Endothelial cell of umbilical vein (primary cell): ENCODE measurements around the gene C9orf72. TPM values are rescaled to one million over a fixed set of nuclear protein-coding genes. Genes with fewer than 3 reads are reported as not detected.

ENCODE experiments used
- BruUV-seq: library from RNA; stranded (reverse); fragments of 400-500 nt; replicated peaks from 2 replicates; lab custom pipeline; 2021; lab: Mats Ljungman, UMichigan
- CTCF ChIA-PET: fragments of 300-600, 350-600 bp; sonication (Branson Sonifier 250); formaldehyde crosslinking; loops from one replicate; lab custom pipeline; 2021; ENCODE audit warnings: antibody characterized with exemption, inconsistent platforms; lab: Charles Lee
- POLR2A ChIA-PET: fragments of 300-600, 350-600 bp; sonication (Branson Sonifier 250); formaldehyde crosslinking; loops from one replicate; lab custom pipeline; 2021; ENCODE audit warnings: antibody characterized with exemption, inconsistent platforms; lab: Charles Lee
- DNase-seq: peaks from one replicate; pipeline ENCODE4 v3.0.0-alpha.2; 2011; ENCODE audit warnings: low read depth, low spot score
- FAIRE-seq: peaks from 2 replicates; lab custom pipeline; 2011; peaks lifted over from hg19 to GRCh38; lab: Jason Lieb, UNC
- H2AFZ ChIP-seq: 2 replicates; pipeline ENCODE4 v1.6.0; 2012; ENCODE audit warnings: low read depth, low read length, control low read depth, inconsistent platforms
- H3K27ac ChIP-seq: 2 replicates; pipeline ENCODE4 v1.5.1; 2011; ENCODE audit warnings: low read depth, mild to moderate bottlenecking, control low read depth, low read length, moderate library complexity; ENCODE audit not compliant: insufficient read depth
- H3K27me3 ChIP-seq, 2 experiments: 2 replicates each; pipeline versions ENCODE4 v1.6.0 to v1.6.1; 2011; ENCODE audit warnings: low read length in 2 of 2, mixed read lengths in 1 of 2; ENCODE audit not compliant: control insufficient read depth in 2 of 2, insufficient read depth in 2 of 2
- H3K36me3 ChIP-seq, 2 experiments: 2 replicates in 1 of 2; 3 replicates in 1 of 2; pipeline ENCODE4 v1.5.1; 2011; ENCODE audit warnings: low read length in 2 of 2, mild to moderate bottlenecking in 1 of 2, moderate library complexity in 1 of 2; ENCODE audit not compliant: control insufficient read depth in 2 of 2, insufficient read depth in 2 of 2; ENCODE audit errors: extremely low read depth in 1 of 2
- H3K4me1 ChIP-seq: 3 replicates; pipeline ENCODE4 v1.5.1; 2011; ENCODE audit warnings: mild to moderate bottlenecking, low read length; ENCODE audit not compliant: control insufficient read depth, insufficient read depth; ENCODE audit errors: extremely low read depth
- H3K4me2 ChIP-seq: 2 replicates; pipeline ENCODE4 v1.6.1; 2011; ENCODE audit warnings: low read length, control low read depth, mixed read lengths; ENCODE audit not compliant: insufficient read depth
- H3K4me3 ChIP-seq, 3 experiments: fragments of 200-600 bp in 1 of 3; sonication (generic), shearing (Covaris generic) in 1 of 3; replicated peaks in 1 of 3; 2 replicates each; pipeline ENCODE4 v1.5.1; 2011 to 2016; ENCODE audit warnings: control low read depth in 3 of 3, low read length in 3 of 3, mild to moderate bottlenecking in 2 of 3, inconsistent platforms in 1 of 3, low read depth in 1 of 3, moderate library complexity in 1 of 3; ENCODE audit not compliant: insufficient read depth in 1 of 3
- H3K79me2 ChIP-seq: 2 replicates; pipeline ENCODE4 v1.6.0; 2012; ENCODE audit warnings: low read length, inconsistent platforms; ENCODE audit not compliant: control insufficient read depth, insufficient read depth
- H3K9ac ChIP-seq: replicated peaks from 2 replicates; pipeline ENCODE3; 2011; ENCODE audit warnings: low read length, control low read depth; ENCODE audit not compliant: insufficient read depth; ENCODE audit errors: extremely low read depth
- H3K9me1 ChIP-seq: replicated peaks from 3 replicates; pipeline ENCODE4 v1.6.0; 2011; ENCODE audit warnings: mild to moderate bottlenecking, low read length; ENCODE audit not compliant: control insufficient read depth, insufficient read depth; ENCODE audit errors: extremely low read depth
- H3K9me3 ChIP-seq: replicated peaks from 2 replicates; pipeline ENCODE4 v1.5.1; 2012; ENCODE audit warnings: low read length, inconsistent platforms; ENCODE audit not compliant: control insufficient read depth, insufficient read depth
- H4K20me1 ChIP-seq: replicated peaks from 2 replicates; pipeline ENCODE3; 2011; ENCODE audit warnings: mild to moderate bottlenecking, low read length; ENCODE audit not compliant: control insufficient read depth, insufficient read depth; ENCODE audit errors: extremely low read depth
- CTCF ChIP-seq, 2 donors: IDR thresholded peaks; 1 replicate in 1 of 2; 2 replicates in 1 of 2; pipeline ENCODE4 v1.5.1; 2011; ENCODE audit warnings: low read length in 2 of 2, mild to moderate bottlenecking in 2 of 2, moderate library complexity in 2 of 2, control low read depth in 1 of 2, inconsistent platforms in 1 of 2, low read depth in 1 of 2; ENCODE audit not compliant: insufficient read depth in 1 of 2; ENCODE audit errors: extremely low read depth in 1 of 2
- EZH2 ChIP-seq: IDR thresholded peaks from 2 replicates; pipeline ENCODE4 v1.6.1; 2012; ENCODE audit warnings: borderline replicate concordance, low read depth, mild to moderate bottlenecking, moderate library complexity, low read length, inconsistent platforms; ENCODE audit not compliant: severe bottlenecking
- FOS ChIP-seq: IDR thresholded peaks from 2 replicates; pipeline ENCODE4 v1.6.1; 2011; ENCODE audit warnings: mild to moderate bottlenecking, low read length, moderate library complexity, borderline replicate concordance; ENCODE audit not compliant: insufficient read depth
- GATA2 ChIP-seq: IDR thresholded peaks from 2 replicates; pipeline ENCODE4 v1.7.0; 2011; ENCODE audit warnings: low read depth, mild to moderate bottlenecking, moderate library complexity, mixed read lengths, low read length; ENCODE audit not compliant: insufficient read length, insufficient read depth
- JUN ChIP-seq: IDR thresholded peaks from 2 replicates; pipeline ENCODE4 v1.6.1; 2011; ENCODE audit warnings: borderline replicate concordance, low read depth; ENCODE audit not compliant: insufficient read length, insufficient read depth
- MAX ChIP-seq: IDR thresholded peaks from 2 replicates; pipeline ENCODE4 v1.6.1; 2011; ENCODE audit not compliant: insufficient read depth, insufficient read length
- MYC ChIP-seq: IDR thresholded peaks from one replicate; pipeline ENCODE4 v1.6.1; 2011; ENCODE audit warnings: mild to moderate bottlenecking, low read depth, low read length
- POLR2A ChIP-seq: IDR thresholded peaks from 2 replicates; pipeline ENCODE4 v1.6.1; 2012; ENCODE audit warnings: low read depth, mild to moderate bottlenecking, control low read depth, low read length
- POLR2AphosphoS5 ChIP-seq: IDR thresholded peaks from 2 replicates; pipeline ENCODE4 v1.6.1; 2012; ENCODE audit warnings: low read depth, mild to moderate bottlenecking, control low read depth, low read length, moderate library complexity; ENCODE audit not compliant: insufficient read depth
- dilution Hi-C: fragments of 300-500 bp; cut with MboI; formaldehyde crosslinking; loops from one replicate; pipeline ENCODE4 v1.15.0; 2019; ENCODE audit warnings: low sequenced_read_pairs; ENCODE audit not compliant: extremely low pct_ligation_motif_present
- intact Hi-C: fragments of 100-400 bp; cut with micrococcal nuclease; formaldehyde crosslinking; loops from one replicate; pipeline ENCODE4 v1.10.0; 2022
- polyA plus RNA-seq, 4 experiments: library from polyadenylated mRNA; depleted of rRNA in 3 of 4; stranded (reverse) in 3 of 4; unstranded in 1 of 4; fragments of >200 nt; gene quantifications; 2 replicates each; pipeline versions ENCODE4 v1.2.1 to v1.2.3, GENCODE V29; 2011 to 2012; ENCODE audit warnings: missing spikeins in 1 of 4
- total RNA-seq: library from RNA; stranded (reverse); gene quantifications from 2 replicates; pipeline ENCODE4 v1.2.3, GENCODE V29; 2021

C9orf72 gene
- total and polyA plus RNA-seq, 2 donors (not counting 3 experiments of a cell fraction or from before 2014, with no cell fraction given): 2.7 to 7.3 TPM

GRCh38 chr9:27540502-27540901 is 32.8 kb downstream of the C9orf72 start:
- no peaks in the 10 kb centered on the region for H3K4me1 ChIP-seq
- TF ChIP-seq POLR2A (no peak), GATA2 (no peak), MAX (no peak), FOS (no peak)
- no peaks in the 10 kb centered on the region for H3K36me3 ChIP-seq
- H3K79me2 ChIP-seq: no peaks in the 10 kb centered on the region
- no peaks in the 10 kb centered on the region for H3K9me1 ChIP-seq
- BruUV-seq: no TSS peak
- H2AFZ ChIP-seq: no peak overlapping the region
- dilution Hi-C loops (no loop called here), intact Hi-C loops (no loop called here)
- CTCF ChIA-PET: interaction anchor here (1.7 to 3.0 kb wide), 3 partner anchors 9 to 207 kb away, joined by 6 to 12 read pairs (median 6); partner anchors contain the start of gene MOB3B
- no peak overlapping the region for H3K4me3 ChIP-seq
- DNase-seq (no peak), FAIRE-seq (no peak)
- H3K27me3 ChIP-seq: no peaks in the 10 kb centered on the region
- no peak overlapping the region for H3K27ac ChIP-seq
- no peak overlapping the region for H3K9ac ChIP-seq
- POLR2A ChIA-PET: no interaction called here
- H3K9me3 ChIP-seq: no peaks in the 10 kb centered on the region
- H3K4me2 ChIP-seq: no peak overlapping the region
- no peaks in the 10 kb centered on the region for H4K20me1 ChIP-seq

DNA sequence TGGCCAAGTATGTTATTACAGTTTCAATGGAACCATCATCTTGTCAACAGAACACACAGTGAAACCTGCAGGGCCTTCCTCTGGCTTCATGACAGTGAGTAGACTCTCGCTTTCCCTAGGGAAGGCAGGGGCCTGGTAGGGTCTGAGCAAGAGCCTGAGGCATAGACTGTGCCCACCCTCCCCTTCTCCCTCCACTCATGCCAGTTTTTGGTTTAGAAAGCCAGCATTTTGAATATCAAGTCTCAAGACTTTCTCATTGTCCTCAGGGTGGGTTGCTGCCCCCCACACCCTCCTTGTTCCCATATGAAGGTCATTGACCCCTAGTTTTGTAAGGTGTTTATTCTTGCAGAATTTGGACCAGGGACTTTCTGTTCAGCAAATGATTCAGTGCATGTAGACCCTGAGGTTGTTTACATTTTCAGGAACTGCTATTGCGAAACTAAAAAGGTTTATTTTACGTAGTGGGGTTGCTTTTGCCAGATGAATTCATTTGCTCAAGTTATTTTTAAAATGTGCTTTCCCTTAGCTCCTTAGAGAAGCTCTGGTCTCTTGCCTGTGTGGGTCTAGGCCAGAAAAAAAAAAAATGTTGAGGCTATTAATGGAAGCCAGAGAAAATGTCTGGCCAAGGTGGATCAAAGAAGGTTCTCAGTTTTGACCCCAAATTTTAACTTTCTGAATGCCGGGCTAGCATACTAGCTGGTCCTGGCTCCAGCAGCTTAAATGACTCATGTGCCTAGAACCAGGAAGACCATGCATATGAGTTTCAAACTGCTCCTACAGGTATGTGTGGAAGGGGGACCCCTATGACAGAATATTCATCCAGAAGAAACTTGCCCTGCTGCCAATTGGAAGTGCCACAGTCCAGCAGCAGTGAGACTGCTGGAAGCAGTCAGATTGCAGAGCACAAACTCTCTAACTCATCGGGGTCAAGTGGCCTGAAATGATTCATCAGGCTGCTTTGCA is 33.5 kb downstream of the C9orf72 start:
- no peak for FAIRE-seq

More for the DNA sequence above, 33.5 kb downstream of the C9orf72 start:
- POLR2A ChIA-PET: no interaction called here
- CTCF ChIA-PET: interaction anchor here (1.7 to 3.0 kb wide), 3 partner anchors 9 to 206 kb away, joined by 6 to 12 read pairs (median 6); partner anchors contain the start of gene MOB3B
- intact Hi-C loops: no loop called here
- Histone ChIP-seq H3K4me3 (no peak overlapping the region), H3K9me1 (no peaks in the 10 kb centered on the region), H3K27me3 (no peaks in the 10 kb centered on the region), H3K79me2 (no peaks in the 10 kb centered on the region), H3K36me3 (no peaks in the 10 kb centered on the region), H3K27ac (no peak overlapping the region), H3K4me1 (no peaks in the 10 kb centered on the region), H3K9me3 (no peaks in the 10 kb centered on the region), H3K4me2 (no peak overlapping the region), H2AFZ (no peak overlapping the region), H3K9ac (no peak overlapping the region), H4K20me1 (no peaks in the 10 kb centered on the region)
- no peak for DNase-seq
- no TSS peak for BruUV-seq
- TF ChIP-seq POLR2AphosphoS5: no peak
- TF ChIP-seq JUN: no peak
- TF ChIP-seq MAX: no peak
- TF ChIP-seq POLR2A: no peak
- no peak for TF ChIP-seq MYC
- no peak for TF ChIP-seq CTCF (IDR thresholded peaks at IDR 0.05; ENCODE audit: extremely low read depth in 1 of 2, insufficient read depth in 1 of 2, low read depth in 1 of 2, low read length in 2 of 2)
- no peak for TF ChIP-seq GATA2
- TF ChIP-seq FOS: no peak
- no peak for TF ChIP-seq EZH2
- dilution Hi-C loops: no loop called here
